Common myeloid progenitor, CD34-positive (primary cell): ENCODE results near the gene GABRG3.
"Not testable (repeated sequence)": the region's sequence is repeated elsewhere in the genome, so short reads cannot be mapped to it uniquely, and the experiment has no call there.

ENCODE experiments used
- CTCF ChIA-PET: fragments of 350-600 bp; sonication (Branson Sonifier 250); formaldehyde crosslinking; loops from one replicate; lab custom pipeline; 2021; ENCODE audit warnings: antibody characterized with exemption; lab: Charles Lee
- POLR2A ChIA-PET: fragments of 350-600 bp; sonication (Branson Sonifier 250); formaldehyde crosslinking; loops from one replicate; lab custom pipeline; 2021; ENCODE audit warnings: antibody characterized with exemption; lab: Charles Lee
- DNase-seq, 3 donors: peaks; one replicate each; pipeline versions ENCODE4 v3.0.0 to v3.0.0-alpha.2; 2013
- H3K27ac ChIP-seq, 2 experiments: 1 replicate in 1 of 2; 2 replicates in 1 of 2; pipeline ENCODE4 v1.7.0; 2013; ENCODE audit warnings: inconsistent platforms in 2 of 2, low read length in 2 of 2, mild to moderate bottlenecking in 2 of 2, low read depth in 1 of 2, moderate library complexity in 1 of 2; ENCODE audit not compliant: severe bottlenecking in 2 of 2, insufficient read depth in 1 of 2, poor library complexity in 1 of 2
- H3K27me3 ChIP-seq, 5 experiments: replicated peaks in 2 of 5; 1 replicate in 3 of 5; 2 replicates in 2 of 5; pipeline versions ENCODE4 v1.6.1 to v1.7.0; 2013; ENCODE audit warnings: low read length in 4 of 5, mild to moderate bottlenecking in 2 of 5, moderate library complexity in 2 of 5, inconsistent platforms in 1 of 5; ENCODE audit not compliant: insufficient read depth in 5 of 5, control insufficient read depth in 4 of 5
- H3K36me3 ChIP-seq, 4 experiments: 1 replicate in 2 of 4; 2 replicates in 2 of 4; pipeline versions ENCODE4 v1.6.1 to v1.7.0; 2013; ENCODE audit warnings: low read length in 3 of 4, control low read depth in 1 of 4, mild to moderate bottlenecking in 1 of 4; ENCODE audit not compliant: control insufficient read depth in 4 of 4, insufficient read depth in 4 of 4
- H3K4me1 ChIP-seq, 4 experiments: 1 replicate in 3 of 4; 2 replicates in 1 of 4; pipeline versions ENCODE4 v1.6.1 to v1.7.1; 2013; ENCODE audit warnings: low read length in 3 of 4, mild to moderate bottlenecking in 3 of 4, control low read depth in 1 of 4, inconsistent platforms in 1 of 4, moderate library complexity in 1 of 4; ENCODE audit not compliant: control insufficient read depth in 4 of 4, insufficient read depth in 4 of 4; ENCODE audit errors: control extremely low read depth in 1 of 4
- H3K4me3 ChIP-seq, 7 experiments: 1 replicate in 4 of 7; 2 replicates in 3 of 7; pipeline versions ENCODE4 v1.5.1 to v1.7.0; 2013; ENCODE audit warnings: mild to moderate bottlenecking in 7 of 7, low read length in 6 of 7, moderate library complexity in 6 of 7, inconsistent platforms in 2 of 7, low read depth in 2 of 7, control low read depth in 1 of 7; ENCODE audit not compliant: insufficient read depth in 4 of 7, control insufficient read depth in 1 of 7; ENCODE audit errors: extremely low read depth in 1 of 7
- H3K9me3 ChIP-seq, 5 experiments: 1 replicate in 4 of 5; 2 replicates in 1 of 5; pipeline versions ENCODE4 v1.6.1 to v1.7.1; 2013; ENCODE audit warnings: low read length in 4 of 5, mild to moderate bottlenecking in 2 of 5, inconsistent platforms in 1 of 5, low read depth in 1 of 5, moderate library complexity in 1 of 5; ENCODE audit not compliant: control insufficient read depth in 4 of 5, insufficient read depth in 2 of 5; ENCODE audit errors: control extremely low read depth in 1 of 5
- WGBS: methylation state at CpG from one replicate; pipeline ENCODE4 v1.1.5; 2013; ENCODE audit not compliant: insufficient coverage; 5-methylcytosine and 5-hydroxymethylcytosine counted together

GABRG3 gene

GRCh38 chr15:27179789-27180188 lies 208.8 kb downstream of the GABRG3 start:
- WGBS: 86% methylated on average over 7 of the region's 7 CpGs

GRCh38 chr15:27182561-27183110 lies 211.7 kb downstream of the GABRG3 start:
- no peaks in the 10 kb centered on the region for H3K36me3 ChIP-seq
- ChIA-PET CTCF (no interaction called here), POLR2A (no interaction called here)
- peaks cover 0 to 3% (median 0%) of the 10 kb centered on the region in 5 experiments for H3K9me3 ChIP-seq
- no peaks in the 10 kb centered on the region for H3K4me1 ChIP-seq
- 88% methylated on average over 10 of the region's 13 CpGs for WGBS
- DNase-seq: no peak
- H3K27ac ChIP-seq: no peak overlapping the region
- no peak overlapping the region for H3K4me3 ChIP-seq
- H3K27me3 ChIP-seq: no peaks in the 10 kb centered on the region

More at GRCh38 chr15:27179789-27180188, 208.8 kb downstream of the GABRG3 start:
- CTCF ChIA-PET: no interaction called here
- POLR2A ChIA-PET: no interaction called here
- peaks cover 3 to 17% (median 8%) of the 10 kb centered on the region in 5 experiments for H3K9me3 ChIP-seq
- H3K27me3 ChIP-seq: no peaks in the 10 kb centered on the region
- no peaks in the 10 kb centered on the region for H3K4me1 ChIP-seq
- no peak for DNase-seq
- no peaks in the 10 kb centered on the region for H3K36me3 ChIP-seq
- H3K4me3 ChIP-seq: no peak overlapping the region
- no peak overlapping the region for H3K27ac ChIP-seq

- Histone ChIP-seq H3K27ac (no peak overlapping the region), H3K9me3 (peaks cover 0 to 3% (median 0%) of the 10 kb centered on the region in 5 experiments), H3K36me3 (no peaks in the 10 kb centered on the region), H3K4me1 (no peaks in the 10 kb centered on the region), H3K4me3 (no peak overlapping the region), H3K27me3 (no peaks in the 10 kb centered on the region)
- ChIA-PET CTCF (no interaction called here), POLR2A (no interaction called here)
- DNase-seq: no peak
- 100% methylated on average over 1 of the region's 4 CpGs for WGBS
Measured at GRCh38 chr15:27183201-27183600, 212.2 kb downstream of the GABRG3 start.

GRCh38 chr15:27191515-27191914 lies 220.5 kb downstream of the GABRG3 start:
- POLR2A ChIA-PET, DNase-seq, H3K4me1 ChIP-seq, CTCF ChIA-PET, H3K9me3 ChIP-seq, H3K4me3 ChIP-seq, H3K27ac ChIP-seq, H3K36me3 ChIP-seq, H3K27me3 ChIP-seq: not testable (repeated sequence)
- WGBS: no CpG with 5 or more reads among the region's 4 CpGs

GRCh38 chr15:27196691-27197090 lies 225.7 kb downstream of the GABRG3 start:
- 95% methylated on average over 5 of the region's 6 CpGs for WGBS
- POLR2A ChIA-PET: no interaction called here
- no peaks in the 10 kb centered on the region for H3K36me3 ChIP-seq

GRCh38 chr15:27201425-27201824 lies 230.4 kb downstream of the GABRG3 start:
- Histone ChIP-seq H3K4me3 (no peak overlapping the region), H3K27ac (no peak overlapping the region), H3K9me3 (no peaks in the 10 kb centered on the region), H3K4me1 (no peaks in the 10 kb centered on the region), H3K36me3 (no peaks in the 10 kb centered on the region), H3K27me3 (no peaks in the 10 kb centered on the region)
- WGBS: no CpG with 5 or more reads among the region's 3 CpGs
- DNase-seq: no peak
- ChIA-PET POLR2A (no interaction called here), CTCF (no interaction called here)

More at GRCh38 chr15:27196691-27197090, 225.7 kb downstream of the GABRG3 start:
- H3K4me1 ChIP-seq: no peaks in the 10 kb centered on the region
- no peaks in the 10 kb centered on the region for H3K9me3 ChIP-seq
- CTCF ChIA-PET: no interaction called here
- H3K27ac ChIP-seq: no peak overlapping the region
- no peaks in the 10 kb centered on the region for H3K27me3 ChIP-seq
- no peak for DNase-seq
- no peak overlapping the region for H3K4me3 ChIP-seq

GRCh38 chr15:27210176-27210575 lies 239.2 kb downstream of the GABRG3 start:
- no peak for DNase-seq
- H3K9me3 ChIP-seq: peaks cover 0 to 5% (median 0%) of the 10 kb centered on the region in 5 experiments
- no peaks in the 10 kb centered on the region for H3K36me3 ChIP-seq
- CTCF ChIA-PET: no interaction called here
- no peaks in the 10 kb centered on the region for H3K4me1 ChIP-seq
- no peak overlapping the region for H3K4me3 ChIP-seq
- WGBS: 86% methylated on average over 7 of the region's 10 CpGs
- H3K27me3 ChIP-seq: no peaks in the 10 kb centered on the region
- H3K27ac ChIP-seq: no peak overlapping the region
- POLR2A ChIA-PET: no interaction called here
